Stomach (tissue), 9 donors: ENCODE data around the gene TECPR2. TPM values are rescaled to one million over a fixed set of nuclear protein-coding genes. Genes with fewer than 3 reads are reported as not detected.

Experiments used
- DNase-seq, 2 donors: peaks; one replicate each; pipeline versions ENCODE4 v3.0.0 to v3.0.0-alpha.2; 2013 to 2019
- H3K27ac ChIP-seq, 5 donors: fragments of 200-600 bp in 4 of 5; sonication (generic) in 4 of 5; one replicate each; pipeline ENCODE4 v1.5.1; 2013 to 2019; ENCODE audit warnings: mild to moderate bottlenecking in 1 of 5, moderate library complexity in 1 of 5
- H3K27me3 ChIP-seq, 3 donors: fragments of 200-600 bp; sonication (generic); one replicate each; pipeline ENCODE4 v1.5.1; 2017 to 2019; ENCODE audit warnings: mixed run types in 1 of 3
- H3K36me3 ChIP-seq, 4 donors: fragments of 200-600 bp; sonication (generic); 1 replicate in 3 of 4; 2 replicates in 1 of 4; pipeline ENCODE4 v1.5.1; 2016 to 2019
- H3K4me1 ChIP-seq, 4 donors: fragments of 200-600 bp; sonication (generic); one replicate each; pipeline ENCODE4 v1.5.1; 2016 to 2019
- H3K4me3 ChIP-seq, 4 donors: fragments of 200-600 bp; sonication (generic) in 3 of 4; one replicate each; pipeline ENCODE4 v1.5.1; 2016 to 2019; ENCODE audit warnings: mild to moderate bottlenecking in 1 of 4
- H3K9me3 ChIP-seq, 4 donors: fragments of 200-600 bp; sonication (generic); one replicate each; pipeline ENCODE4 v1.5.1; 2016 to 2019
- EP300 ChIP-seq: sonication (generic); formaldehyde crosslinking; IDR thresholded peaks from one replicate; pipeline ENCODE4 v1.6.1; 2017; ENCODE audit warnings: antibody characterized with exemption
- POLR2A ChIP-seq, 4 donors: fragments of 450-650 bp; IDR thresholded peaks; one replicate each; pipeline ENCODE4 v1.6.1; 2016; ENCODE audit warnings: antibody characterized with exemption in 4 of 4, control low read depth in 2 of 4, mild to moderate bottlenecking in 1 of 4, moderate library complexity in 1 of 4
- POLR2AphosphoS5 ChIP-seq, 3 donors: sonication (generic); formaldehyde crosslinking; IDR thresholded peaks; one replicate each; pipeline ENCODE4 v1.6.1; 2016; ENCODE audit warnings: antibody characterized with exemption in 3 of 3
- WGBS, 5 donors: extraction: QIAGEN DNeasy Blood & Tissue Kit in 3 of 5; methylation state at CpG; one replicate each; pipeline versions ENCODE4 v1.1.5 to v1.1.7; 2013 to 2018; 5-methylcytosine and 5-hydroxymethylcytosine counted together
- intact Hi-C: fragments of 100-400 bp; cut with DNase I; formaldehyde crosslinking; loops from one replicate; pipeline ENCODE4 v1.15.1; 2023; ENCODE audit warnings: low total_unique reads
- polyA plus RNA-seq, 3 donors: library from polyadenylated mRNA; stranded (reverse); fragments of 200-250 nt; gene quantifications; one replicate each; pipeline ENCODE4 v1.2.3, GENCODE V29; 2013
- total RNA-seq, 5 donors: library from RNA; depleted of rRNA; stranded (reverse); fragments of >200 nt; gene quantifications; one replicate each; pipeline versions ENCODE4 v1.1.0 to v1.2.3, GENCODE V29; 2014 to 2016
- TF ChIP-seq, protein P1 (sequence below), 7 experiments: fragments of 450-650 bp in 4 of 7; fragments of 200-600 bp in 3 of 7; sonication (generic) in 3 of 7; IDR thresholded peaks; one replicate each; pipeline ENCODE4 v1.5.1; 2016 to 2019; ENCODE audit warnings: antibody characterized with exemption in 7 of 7, control low read depth in 2 of 7, mild to moderate bottlenecking in 1 of 7
- donor health status: healthy with polysubstance abuse.
- donor health status: Bipolar disorder and iron deficiency.
- donor health status: healthy.

Gene TECPR2
- total and polyA plus RNA-seq, 8 donors, result 2.6 to 110 (median 11.1) TPM

DNA sequence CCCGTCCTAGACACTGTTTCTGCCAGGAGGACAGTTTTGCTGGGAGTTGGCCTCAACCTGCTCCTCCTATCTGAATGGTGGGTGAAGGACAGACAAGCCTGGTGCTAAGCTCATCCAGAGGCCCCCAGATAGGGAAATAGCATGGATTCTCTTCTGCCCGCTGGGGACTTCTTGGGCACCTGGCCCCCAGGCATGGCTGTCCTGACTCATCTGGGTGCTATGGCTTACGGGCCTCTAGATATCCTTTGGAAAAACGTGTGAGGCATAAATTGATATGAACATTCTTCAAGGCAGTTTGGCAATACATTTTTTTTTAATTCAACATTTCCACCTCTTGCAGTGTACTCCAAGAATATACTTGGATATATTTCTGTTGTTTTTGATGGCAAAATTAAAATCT is 8.6 kb downstream of the TECPR2 start:
- H3K36me3 ChIP-seq, result peaks cover 0 to 8% (median under 1%) of the 10 kb centered on the region in 4 donors
- intact Hi-C loops, result no loop called here
- DNase-seq, result no peak
- no peaks in the 10 kb centered on the region for H3K9me3 ChIP-seq
- H3K4me1 ChIP-seq, result peaks cover 0 to 9% (median 3%) of the 10 kb centered on the region in 4 donors
- WGBS, 5 donors, result 67 to 84% (median 81%) methylated on average over 4 of the region's 4 CpGs
- TF ChIP-seq POLR2A (IDR thresholded peaks at IDR 0.05), result no peak
- TF ChIP-seq EP300, result no peak
- no peak for TF ChIP-seq POLR2AphosphoS5 (IDR thresholded peaks at IDR 0.05)
- no peak overlapping the region for H3K4me3 ChIP-seq
- H3K27ac ChIP-seq, result peak overlapping the region in 2 of 5 donors; percentile 48 to 64
- H3K27me3 ChIP-seq, result no peaks in the 10 kb centered on the region

DNA sequence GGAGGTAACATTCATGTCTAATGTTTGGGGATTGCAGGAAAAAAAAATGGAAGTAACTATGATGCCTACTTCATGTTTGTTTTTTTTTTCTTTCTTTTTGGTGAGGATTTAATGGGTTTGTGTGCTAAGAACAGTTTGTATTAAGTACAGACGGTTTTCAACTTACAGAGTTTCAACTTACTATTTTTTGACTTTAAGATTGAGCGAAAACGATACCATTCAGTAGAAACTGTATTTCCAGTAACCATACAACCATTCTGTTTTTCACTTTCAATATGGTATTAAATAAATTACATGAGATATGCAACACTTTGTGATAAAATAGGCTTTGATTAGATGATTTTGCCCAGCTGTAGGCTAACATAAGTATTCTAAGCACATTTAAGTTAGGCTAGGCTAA is 10.4 kb downstream of the TECPR2 start:
- WGBS, 5 donors, result 83 to 95% (median 89%) methylated on average over 3 of the region's 3 CpGs
- H3K27ac ChIP-seq, result no peak overlapping the region

DNA sequence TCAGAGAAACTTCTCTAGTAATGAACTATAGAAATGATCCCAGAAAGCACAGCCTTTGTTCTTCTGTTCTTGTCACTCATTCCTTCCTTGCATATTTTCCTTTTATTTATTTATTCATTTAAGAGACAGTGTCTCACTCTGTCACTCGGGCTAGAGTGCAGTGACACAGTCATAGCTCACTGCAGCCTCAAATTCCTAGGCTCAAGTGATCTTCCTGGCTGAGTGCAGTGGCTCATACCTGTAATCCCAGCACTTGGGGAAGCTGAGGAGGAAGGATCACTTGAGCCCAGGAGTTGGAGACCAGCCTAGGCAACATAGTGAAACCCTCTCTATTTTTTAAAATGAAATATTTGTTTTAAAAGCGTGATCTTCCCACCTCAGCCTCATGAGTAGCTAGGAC is 11.5 kb downstream of the TECPR2 start:
- intact Hi-C loops, result no loop called here
- Histone ChIP-seq H3K27ac (no peak overlapping the region), H3K36me3 (peaks cover 9 to 34% (median 27%) of the 10 kb centered on the region in 4 donors), H3K4me3 (no peak overlapping the region), H3K4me1 (peaks cover 0 to 4% (median 3%) of the 10 kb centered on the region in 4 donors), H3K9me3 (no peaks in the 10 kb centered on the region), H3K27me3 (no peaks in the 10 kb centered on the region)
- DNase-seq, result no peak
- 79 to 86% (median 82%) methylated on average over 2 of the region's 2 CpGs for WGBS, 5 donors
- TF ChIP-seq EP300, result no peak
- TF ChIP-seq, protein P1, sequence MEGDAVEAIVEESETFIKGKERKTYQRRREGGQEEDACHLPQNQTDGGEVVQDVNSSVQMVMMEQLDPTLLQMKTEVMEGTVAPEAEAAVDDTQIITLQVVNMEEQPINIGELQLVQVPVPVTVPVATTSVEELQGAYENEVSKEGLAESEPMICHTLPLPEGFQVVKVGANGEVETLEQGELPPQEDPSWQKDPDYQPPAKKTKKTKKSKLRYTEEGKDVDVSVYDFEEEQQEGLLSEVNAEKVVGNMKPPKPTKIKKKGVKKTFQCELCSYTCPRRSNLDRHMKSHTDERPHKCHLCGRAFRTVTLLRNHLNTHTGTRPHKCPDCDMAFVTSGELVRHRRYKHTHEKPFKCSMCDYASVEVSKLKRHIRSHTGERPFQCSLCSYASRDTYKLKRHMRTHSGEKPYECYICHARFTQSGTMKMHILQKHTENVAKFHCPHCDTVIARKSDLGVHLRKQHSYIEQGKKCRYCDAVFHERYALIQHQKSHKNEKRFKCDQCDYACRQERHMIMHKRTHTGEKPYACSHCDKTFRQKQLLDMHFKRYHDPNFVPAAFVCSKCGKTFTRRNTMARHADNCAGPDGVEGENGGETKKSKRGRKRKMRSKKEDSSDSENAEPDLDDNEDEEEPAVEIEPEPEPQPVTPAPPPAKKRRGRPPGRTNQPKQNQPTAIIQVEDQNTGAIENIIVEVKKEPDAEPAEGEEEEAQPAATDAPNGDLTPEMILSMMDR (IDR thresholded peaks at IDR 0.05), result no peak
- no peak for TF ChIP-seq POLR2AphosphoS5 (IDR thresholded peaks at IDR 0.05)
- no peak for TF ChIP-seq POLR2A (IDR thresholded peaks at IDR 0.05)

More for the DNA sequence above, 10.4 kb downstream of the TECPR2 start:
- Histone ChIP-seq H3K27me3 (no peaks in the 10 kb centered on the region), H3K9me3 (no peaks in the 10 kb centered on the region), H3K4me1 (peaks cover 0 to 4% (median 3%) of the 10 kb centered on the region in 4 donors), H3K36me3 (peaks cover 0 to 23% (median 16%) of the 10 kb centered on the region in 4 donors), H3K4me3 (no peak overlapping the region)
- no peak for DNase-seq
- intact Hi-C loops, result no loop called here
- TF ChIP-seq POLR2A (IDR thresholded peaks at IDR 0.05), result no peak
- TF ChIP-seq, protein P1 (IDR thresholded peaks at IDR 0.05), result no peak
- no peak for TF ChIP-seq EP300
- no peak for TF ChIP-seq POLR2AphosphoS5 (IDR thresholded peaks at IDR 0.05)

DNA sequence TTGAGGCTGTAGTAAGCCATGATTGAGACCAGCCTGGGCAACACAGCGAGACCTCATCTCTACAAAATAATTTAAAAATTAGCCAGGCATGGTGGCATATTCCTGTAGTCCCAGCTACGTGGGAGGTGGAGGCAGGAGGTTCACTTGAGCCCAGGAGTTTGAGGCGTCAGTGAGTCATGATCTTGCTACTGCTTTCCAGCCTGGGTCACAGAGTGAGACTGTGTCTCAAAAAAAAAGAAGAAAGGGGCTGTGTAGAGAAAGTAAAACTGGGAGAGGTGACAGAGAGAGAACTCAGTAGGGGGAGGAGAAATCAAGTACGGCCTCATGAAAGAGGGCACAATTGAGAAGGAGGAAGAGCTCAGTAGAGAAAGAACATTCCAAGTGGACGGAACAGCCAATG is 12.4 kb downstream of the TECPR2 start:
- no peak for DNase-seq
- H3K9me3 ChIP-seq, result no peaks in the 10 kb centered on the region
- no peak for TF ChIP-seq EP300
- no peak for TF ChIP-seq POLR2A (IDR thresholded peaks at IDR 0.05)
- no peak for TF ChIP-seq POLR2AphosphoS5 (IDR thresholded peaks at IDR 0.05)
- TF ChIP-seq, protein P1 (IDR thresholded peaks at IDR 0.05), result no peak
- 88 to 96% (median 94%) methylated on average over 5 of the region's 5 CpGs for WGBS, 5 donors
- H3K27me3 ChIP-seq, result no peaks in the 10 kb centered on the region
- H3K27ac ChIP-seq, result no peak overlapping the region
- peaks cover 0 to 4% (median 0%) of the 10 kb centered on the region in 4 donors for H3K4me1 ChIP-seq
- peaks cover 14 to 43% (median 35%) of the 10 kb centered on the region in 4 donors for H3K36me3 ChIP-seq
- H3K4me3 ChIP-seq, result no peak overlapping the region
- intact Hi-C loops, result no loop called here

DNA sequence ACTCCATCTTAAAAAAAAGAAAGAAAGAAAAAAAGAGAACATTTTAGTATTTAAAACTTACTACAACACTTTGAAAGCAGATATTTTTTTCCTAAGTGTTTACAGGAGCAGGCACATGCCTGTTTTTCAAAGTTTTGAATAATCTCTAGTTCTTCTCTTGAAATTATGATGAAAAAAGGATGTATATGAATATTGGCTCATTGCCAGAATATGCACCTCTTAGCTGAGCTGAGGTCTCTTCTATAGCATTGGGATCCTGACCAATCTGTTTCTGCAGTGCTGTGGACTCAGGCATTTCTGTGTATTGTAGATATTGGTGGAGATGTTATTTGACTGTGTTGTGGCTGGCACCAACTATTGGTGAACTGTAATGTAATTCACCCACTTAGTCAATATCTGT is 15.0 kb downstream of the TECPR2 start:
- Histone ChIP-seq H3K4me3 (no peak overlapping the region), H3K27me3 (no peaks in the 10 kb centered on the region), H3K4me1 (peaks cover 0 to 4% (median 0%) of the 10 kb centered on the region in 4 donors), H3K36me3 (peaks cover 14 to 56% (median 44%) of the 10 kb centered on the region in 4 donors), H3K9me3 (no peaks in the 10 kb centered on the region), H3K27ac (no peak overlapping the region)
- no peak for TF ChIP-seq EP300
- no peak for TF ChIP-seq POLR2AphosphoS5 (IDR thresholded peaks at IDR 0.05)
- no peak for TF ChIP-seq POLR2A (IDR thresholded peaks at IDR 0.05)
- TF ChIP-seq, protein P1 (IDR thresholded peaks at IDR 0.05), result no peak
- DNase-seq, result no peak
- intact Hi-C loops, result no loop called here
